ENCODE measurements around the gene DIO3.
"Not testable (repeated sequence)": the region's sequence is repeated elsewhere in the genome, so short reads cannot be mapped to it uniquely, and the experiment has no call there.

DIO3 gene

DNA sequence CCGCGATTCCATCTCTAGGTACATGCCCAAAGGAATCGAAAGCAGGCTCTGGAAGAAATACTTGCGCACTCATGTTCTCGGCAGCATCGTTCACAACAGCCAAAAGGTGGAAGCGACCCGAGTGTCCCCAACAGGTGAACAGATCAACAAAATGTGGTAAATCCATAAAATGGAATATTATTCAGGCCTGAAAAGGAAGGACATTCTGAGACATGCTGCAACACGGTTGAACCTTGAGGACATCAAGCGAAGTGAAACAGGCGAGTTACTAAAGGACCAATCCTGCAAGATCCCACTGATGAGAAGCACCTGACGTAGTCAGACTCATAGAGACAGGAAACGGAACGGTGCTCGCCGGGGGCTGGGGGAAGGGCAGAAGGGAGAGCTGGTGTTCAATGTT lies 17.5 kb upstream of the DIO3 start:
- DNase-seq = no peak

GRCh38 chr14:101544550-101544949 lies 16.7 kb upstream of the DIO3 start:
- DNase-seq = no peak

- DNase-seq = no peak
Measured at GRCh38 chr14:101546706-101547105, 14.6 kb upstream of the DIO3 start.

DNA sequence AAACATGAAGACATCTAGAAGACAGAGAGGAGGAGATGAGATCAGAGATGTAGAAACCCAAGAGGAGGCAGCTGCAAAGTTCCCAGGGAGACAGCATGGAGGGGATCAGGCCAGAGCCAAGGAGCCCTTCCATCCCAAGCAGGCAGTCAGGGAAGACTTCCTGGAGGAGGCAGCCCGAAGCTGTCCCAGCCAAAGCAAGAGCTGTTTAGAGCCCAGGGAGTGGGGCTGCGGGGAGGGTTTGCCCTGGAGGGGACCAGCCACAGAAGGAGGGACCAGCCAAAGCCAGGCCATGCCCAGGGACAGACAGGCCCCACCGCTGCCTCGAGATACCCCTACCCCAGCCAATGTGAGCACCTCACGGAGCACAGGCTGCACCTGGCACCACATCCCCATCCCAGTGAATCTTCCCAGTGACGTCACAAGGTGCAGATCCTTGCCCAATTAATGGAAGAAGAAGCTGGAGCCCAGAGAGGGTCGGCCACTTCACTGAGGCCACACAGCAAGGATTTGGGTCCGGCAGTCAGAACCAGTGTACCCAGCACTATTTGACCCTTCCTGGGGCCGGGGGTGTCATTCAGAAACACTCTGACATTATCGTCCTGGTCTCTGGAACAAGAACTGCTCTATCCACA lies 14.1 kb upstream of the DIO3 start:
- DNase-seq = no peak

DNA sequence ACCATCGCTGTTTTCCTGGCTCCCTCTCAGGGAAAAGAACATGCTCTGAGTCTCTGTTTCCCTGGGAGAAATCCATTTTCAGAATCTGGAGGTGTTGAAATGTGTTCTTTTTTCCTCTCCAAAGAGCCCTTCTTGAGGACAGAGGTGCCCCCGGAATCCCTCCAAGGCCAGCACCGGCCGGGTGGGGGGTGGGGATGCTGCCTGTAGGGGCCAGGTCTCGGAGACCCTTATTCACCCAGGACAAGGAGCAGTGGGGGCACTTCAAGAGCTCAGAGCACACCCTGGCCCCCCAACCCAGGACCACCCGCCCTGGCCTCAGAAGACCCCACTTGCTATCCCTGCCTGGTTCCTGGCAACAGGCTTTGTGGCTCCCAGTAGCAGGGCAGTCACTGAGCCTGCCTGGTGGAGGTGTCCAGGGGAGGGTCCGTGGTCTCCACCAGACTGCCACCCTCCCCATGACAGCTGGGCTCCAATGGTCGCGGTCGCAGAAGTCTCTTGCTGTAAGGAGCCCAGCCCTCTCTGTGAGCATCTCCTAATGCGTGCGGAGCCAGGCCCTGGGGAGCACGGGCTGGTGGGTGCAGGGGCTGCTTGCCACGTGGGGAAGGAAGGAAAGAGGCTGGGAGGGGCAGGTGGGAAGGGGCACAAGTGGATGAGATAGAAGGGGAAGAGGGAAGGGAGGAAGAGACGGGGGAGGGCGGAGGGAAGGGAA lies 13.2 kb upstream of the DIO3 start:
- no peak for DNase-seq

DNA sequence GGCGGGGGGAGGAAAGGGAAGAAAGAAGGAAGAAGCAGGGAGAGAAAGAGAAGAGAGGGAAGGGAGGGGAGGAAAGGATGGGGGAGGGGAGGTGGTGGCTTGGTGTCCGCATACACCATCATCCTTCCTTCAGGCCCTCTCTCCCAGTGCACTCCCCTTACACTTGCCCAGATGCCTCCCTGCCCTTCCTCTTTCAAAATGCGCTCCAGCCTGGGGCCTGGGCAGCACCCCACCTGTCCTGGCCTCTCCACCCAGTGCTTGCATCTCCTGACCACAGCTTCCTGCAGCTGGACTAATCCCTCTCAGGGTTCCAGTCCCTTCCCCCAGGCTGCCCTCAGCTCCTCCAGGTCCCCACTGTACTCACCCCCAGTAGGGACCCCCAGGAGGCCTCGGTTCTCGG lies 12.6 kb upstream of the DIO3 start:
- DNase-seq = no peak

DNA sequence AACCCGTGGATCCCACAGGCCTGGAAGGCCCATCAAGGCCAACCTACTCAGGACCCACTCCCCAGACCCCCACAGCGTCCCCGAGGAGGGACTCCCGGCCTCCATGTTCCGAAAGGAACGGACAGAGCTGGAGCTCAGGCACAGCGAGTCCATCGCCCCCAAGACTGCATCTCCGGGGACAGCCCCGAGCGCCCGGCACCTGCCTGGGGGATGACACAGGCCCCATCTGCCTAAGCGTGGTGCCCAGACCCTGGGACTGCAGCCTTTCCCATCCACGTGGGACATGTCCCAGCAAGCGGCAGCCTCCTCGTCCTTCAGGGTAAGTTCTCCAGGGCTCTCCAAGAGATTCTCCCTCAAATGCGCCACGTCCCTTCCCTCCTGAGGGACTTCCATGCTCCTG lies 12.1 kb upstream of the DIO3 start:
- DNase-seq = no peak

GRCh38 chr14:101550202-101550912 lies 10.9 kb upstream of the DIO3 start:
- DNase-seq = not testable (repeated sequence)

DNA sequence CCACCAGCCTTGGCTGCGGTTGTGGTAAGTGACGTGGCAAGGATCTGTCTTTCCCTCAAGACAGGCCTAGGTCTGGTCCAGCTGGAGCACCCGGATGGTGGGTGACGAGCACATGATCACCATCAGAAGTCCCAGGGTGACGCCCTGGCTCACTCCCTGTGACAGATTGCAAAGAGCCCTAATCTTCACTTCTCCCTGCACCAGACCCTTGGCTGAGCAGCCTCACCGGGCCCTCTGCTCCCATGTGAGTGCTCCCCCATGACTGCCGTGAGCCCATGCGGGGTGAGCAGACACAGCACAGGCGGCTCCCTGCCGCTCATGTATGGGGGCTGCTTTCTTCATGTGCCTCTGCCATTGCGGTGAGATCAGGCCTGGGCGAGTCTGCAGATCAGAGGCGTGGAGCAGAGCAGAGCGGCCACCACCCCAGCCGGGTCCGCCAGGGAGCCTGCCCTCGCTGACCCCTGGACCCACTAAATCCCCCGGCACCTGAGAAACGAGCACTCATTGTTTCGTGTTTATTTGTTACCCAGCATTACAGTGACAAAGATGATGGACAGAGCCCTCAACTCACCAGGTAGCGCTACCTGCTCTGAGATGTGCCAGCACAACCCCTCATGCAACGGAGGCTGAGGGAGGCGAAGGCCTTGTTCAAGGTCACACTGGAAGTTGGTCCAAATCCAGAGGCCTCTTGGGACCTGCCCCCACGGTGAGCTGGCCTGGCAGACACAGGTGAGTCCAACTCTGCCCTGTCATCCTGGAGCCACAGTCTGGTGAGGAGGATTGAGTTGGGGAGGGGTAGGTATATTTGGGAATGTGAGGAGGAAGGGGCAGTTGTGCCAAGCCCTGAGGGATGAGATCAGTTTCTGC lies 9.3 kb upstream of the DIO3 start:
- no peak for DNase-seq

GRCh38 chr14:101552786-101553231 lies 8.5 kb upstream of the DIO3 start:
- DNase-seq = no peak

DNA sequence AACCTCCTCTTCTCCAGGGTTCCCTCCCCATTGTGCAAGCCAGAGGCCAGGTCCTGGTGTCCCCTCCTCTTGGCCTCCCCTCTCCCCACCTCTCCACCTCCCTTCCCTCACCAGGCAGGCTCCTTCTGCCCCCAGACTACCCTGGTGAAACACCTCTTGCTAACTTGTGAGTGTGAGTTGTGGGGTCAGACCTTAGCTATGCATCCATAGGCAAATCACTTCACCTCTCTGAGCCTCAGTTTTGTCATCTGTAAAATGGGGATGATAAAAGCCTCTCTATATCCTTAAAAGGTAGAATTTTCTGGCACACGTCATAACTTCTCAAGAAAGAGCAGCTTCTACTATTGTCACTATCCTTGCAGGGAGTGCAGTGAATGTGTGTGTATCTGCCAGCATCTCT lies 7.9 kb upstream of the DIO3 start:
- DNase-seq = no peak

DNA sequence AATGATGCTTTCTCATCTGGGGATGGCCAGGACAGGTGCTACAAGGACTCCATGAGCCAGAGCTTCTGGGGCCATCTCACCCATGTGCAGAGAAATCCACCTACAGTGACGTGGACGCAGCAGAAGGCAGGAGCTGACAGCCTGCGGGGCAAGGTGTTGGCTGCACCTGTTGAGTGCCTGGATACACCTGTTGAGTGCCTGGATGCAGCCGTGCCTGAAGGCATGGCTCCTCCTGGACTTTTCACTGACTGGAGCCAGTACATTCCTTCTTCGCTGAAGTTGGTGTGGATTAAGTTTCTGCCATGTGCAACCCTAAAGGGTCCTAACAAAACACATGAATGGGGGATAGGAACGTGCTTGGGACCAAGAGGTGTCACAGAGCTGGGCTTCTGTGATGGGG lies 7.4 kb upstream of the DIO3 start:
- no peak for DNase-seq

- DNase-seq = no peak
Measured at GRCh38 chr14:101554991-101555668, 6.2 kb upstream of the DIO3 start.

- not testable (repeated sequence) for DNase-seq
Measured at GRCh38 chr14:101555669-101556043, 5.6 kb upstream of the DIO3 start.

DNA sequence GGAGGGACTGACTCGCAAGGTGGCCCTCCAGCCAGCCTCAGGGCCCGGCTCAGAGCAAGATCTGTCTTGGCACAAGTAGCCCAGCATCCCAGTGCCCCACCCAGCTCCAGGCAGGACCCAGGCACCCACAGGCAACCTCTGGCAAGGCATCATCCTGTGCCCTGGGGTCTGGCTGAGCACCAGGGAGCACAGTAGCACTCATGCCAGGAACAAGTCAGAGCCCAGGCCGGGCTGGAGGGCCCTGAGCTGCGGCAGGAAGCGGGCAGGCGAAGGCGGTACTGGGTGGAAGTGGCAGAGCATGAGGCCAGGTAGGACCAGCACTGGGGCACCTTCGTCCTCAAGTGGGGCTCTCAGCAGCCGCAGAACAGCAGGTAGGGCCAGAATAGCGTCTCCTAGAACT lies 5.2 kb upstream of the DIO3 start:
- DNase-seq = no peak

DNA sequence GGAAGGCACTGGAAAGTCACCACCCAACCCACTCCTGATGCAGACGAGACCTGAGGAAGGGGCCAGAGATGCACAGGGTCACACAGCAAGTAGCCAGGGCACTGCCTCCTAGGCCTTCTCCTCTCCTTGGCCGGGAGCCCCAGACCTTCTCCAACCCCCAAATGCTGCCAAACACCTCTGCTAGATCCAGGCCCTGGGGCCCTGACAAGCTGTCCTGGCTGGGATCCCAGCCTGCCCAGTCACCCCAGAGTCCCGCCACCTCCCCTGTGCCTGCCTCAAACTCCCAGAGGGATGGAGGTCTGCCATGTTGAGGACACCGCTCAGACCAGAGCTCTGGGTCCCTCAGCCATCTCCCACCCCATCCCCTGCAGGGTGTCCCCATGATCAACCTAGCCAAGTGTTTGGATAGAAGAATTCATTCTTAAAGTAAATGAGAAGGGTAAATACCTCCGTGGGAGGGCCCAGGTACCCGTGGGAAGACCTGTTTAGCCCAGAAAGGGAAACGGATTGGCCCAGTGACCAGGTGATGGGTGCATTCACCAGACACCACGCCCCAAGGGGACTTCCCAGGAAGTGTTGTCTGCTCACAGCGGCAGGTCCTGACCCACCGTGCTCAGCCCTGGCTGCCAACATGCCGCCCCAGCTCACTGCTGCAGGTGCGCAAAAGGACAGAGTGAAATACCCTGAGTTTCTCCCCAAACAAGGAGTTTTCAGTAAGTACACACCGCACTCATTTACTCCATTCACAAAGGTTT lies 4.6 kb upstream of the DIO3 start:
- DNase-seq = no peak

GRCh38 chr14:101557321-101557695 lies 4.0 kb upstream of the DIO3 start:
- no peak for DNase-seq

- no peak for DNase-seq
Measured at GRCh38 chr14:101557811-101558738, 3.2 kb upstream of the DIO3 start.

DNA sequence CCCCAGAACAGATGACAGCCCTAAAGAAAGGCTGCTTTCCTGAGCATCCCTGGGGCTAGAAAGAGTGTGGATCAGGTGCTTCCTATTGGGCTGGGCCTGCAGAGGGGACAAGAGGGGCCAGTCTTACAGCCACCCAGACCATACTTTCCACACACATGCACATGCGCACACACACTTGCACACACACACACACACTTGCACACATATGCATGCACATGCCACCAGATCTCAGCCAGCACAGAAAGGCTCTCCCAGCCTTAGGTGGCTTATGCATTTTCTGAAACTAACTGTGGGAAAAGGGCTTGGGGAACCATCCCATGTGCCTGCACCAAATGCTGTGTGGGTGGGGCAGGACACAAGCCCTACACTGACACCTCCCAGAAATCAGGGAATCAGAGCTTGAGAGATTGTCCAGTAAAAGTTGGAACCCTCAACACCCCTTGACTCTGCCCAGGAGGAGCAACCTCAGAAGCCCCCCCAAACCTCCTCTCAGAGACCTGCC lies 2.5 kb upstream of the DIO3 start:
- no peak for DNase-seq

DNA sequence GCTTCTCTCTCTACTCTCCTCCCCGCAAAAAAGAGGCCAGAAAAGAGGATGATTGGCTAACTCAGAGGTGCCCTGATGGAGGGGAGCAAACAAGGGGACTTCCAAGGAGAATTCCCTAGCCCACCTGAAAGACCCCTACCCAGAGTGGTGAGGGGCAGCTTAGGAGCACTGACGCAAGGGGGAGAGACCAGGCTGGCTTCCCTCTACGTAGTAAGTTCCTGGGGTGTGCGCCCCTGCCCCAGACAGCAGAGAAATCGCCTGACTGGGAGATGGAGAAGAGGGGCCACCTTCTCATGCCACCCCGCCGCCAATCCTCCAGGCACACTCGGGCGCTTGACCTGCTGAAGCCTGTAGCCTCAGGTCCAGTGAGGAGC lies 2.1 kb upstream of the DIO3 start:
- no peak for DNase-seq

Measured in NCI-H146 (cell line).